Fibroblast of skin of back (primary cell): ENCODE results near the gene DCST2.
A peak's percentile ranks its signal among the peaks of the same experiment; 100 is the strongest.

Experiments
- DNase-seq: peaks from one replicate; pipeline ENCODE4 v3.0.0-alpha.2; 2013

Gene DCST2

DNA sequence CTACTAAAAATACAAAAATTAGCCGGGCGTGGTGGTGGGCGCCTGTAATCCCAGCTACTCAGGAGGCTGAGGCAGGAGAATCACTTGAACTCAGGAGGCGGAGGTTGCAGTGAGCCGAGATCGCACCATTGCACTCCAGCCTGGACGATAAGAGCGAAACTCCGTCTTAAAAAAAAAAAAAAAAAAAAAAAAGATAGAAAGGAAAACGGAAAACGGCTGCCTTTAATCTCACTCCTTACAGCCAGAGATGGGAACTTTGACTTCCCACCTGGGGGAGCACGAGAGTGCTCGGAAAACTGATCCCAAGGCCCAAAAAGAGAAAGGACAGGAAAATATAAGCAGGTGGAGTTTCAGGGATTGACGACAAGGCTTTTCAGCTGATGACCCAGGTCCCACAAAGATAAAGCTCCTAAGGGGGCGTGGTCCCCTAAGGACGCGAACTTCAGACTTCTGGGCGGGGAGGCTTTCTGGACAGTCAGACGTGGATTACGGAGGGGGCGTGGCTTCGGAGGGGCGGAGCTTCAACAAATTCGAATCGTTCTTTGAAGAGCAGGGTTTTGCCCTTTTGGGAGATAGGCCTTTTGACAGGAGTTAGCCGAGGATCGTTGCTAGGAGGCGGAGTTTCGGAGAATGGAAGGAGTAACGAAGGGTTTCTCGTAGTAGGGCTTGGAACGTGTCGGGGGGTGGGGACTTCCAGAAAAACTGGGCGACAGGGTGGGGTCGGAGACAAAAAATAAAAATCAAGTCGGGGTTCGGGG is 60.1 kb downstream of the DCST2 start:
- DNase-seq: peak; percentile 98

DNA sequence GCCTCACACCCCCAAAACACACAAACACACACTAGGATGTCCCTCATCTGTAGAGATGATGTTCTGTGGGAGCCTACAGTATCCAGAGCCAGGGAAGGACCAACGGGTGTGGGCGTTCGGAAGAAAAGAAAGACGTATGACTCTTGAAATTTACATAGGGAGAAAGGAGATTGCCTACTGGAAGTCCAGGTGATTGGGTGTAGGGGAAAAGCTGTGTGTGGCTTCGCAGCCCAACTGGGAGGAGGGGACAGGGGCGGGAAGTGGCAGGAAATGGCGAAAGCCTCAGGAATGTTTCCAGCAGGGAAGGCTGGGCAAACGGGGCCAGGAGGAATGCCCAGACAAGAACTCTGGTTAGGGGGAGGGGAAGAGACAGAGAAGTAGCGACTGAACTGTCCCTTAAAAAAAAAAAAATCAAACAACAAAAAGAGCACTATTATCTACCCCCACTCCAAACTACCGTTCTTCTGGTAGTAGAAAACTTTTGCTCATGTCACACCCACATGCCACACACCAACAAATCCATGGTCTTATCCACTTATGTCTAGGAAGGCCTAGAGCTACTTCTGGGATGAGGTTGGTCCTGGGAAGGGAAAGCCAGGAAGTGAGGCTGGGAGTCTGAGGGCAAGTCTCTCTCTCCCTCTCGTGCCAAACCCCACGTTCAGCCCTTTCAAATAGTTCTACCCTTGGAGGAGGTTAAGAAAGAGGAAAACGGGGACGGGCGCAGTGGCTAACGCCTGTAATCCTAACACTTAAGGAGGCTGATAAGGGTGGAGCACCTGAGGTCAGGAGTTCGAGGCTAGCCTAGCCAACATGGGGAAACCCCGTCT is 60.9 kb downstream of the DCST2 start:
- peak; percentile 99 for DNase-seq

DNA sequence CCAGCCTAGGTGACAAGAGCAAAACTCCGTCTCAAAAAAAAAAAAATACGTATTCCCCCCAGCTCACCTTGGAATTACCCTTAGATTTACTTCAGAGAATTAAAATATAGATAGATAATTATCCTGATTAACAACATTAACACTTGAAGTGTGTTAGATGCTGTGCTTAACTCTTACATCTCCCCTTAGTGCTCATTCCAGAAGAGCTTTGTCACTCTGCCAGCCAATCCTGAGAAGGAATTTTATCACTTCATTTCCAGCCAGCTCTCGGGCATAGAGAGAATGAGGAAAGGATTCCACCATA is 61.4 kb downstream of the DCST2 start:
- DNase-seq: peak; percentile 89

- no peak for DNase-seq
These were observed 62.1 kb downstream of the DCST2 start for GRCh38 chr1:154971341-154971998.

DNA sequence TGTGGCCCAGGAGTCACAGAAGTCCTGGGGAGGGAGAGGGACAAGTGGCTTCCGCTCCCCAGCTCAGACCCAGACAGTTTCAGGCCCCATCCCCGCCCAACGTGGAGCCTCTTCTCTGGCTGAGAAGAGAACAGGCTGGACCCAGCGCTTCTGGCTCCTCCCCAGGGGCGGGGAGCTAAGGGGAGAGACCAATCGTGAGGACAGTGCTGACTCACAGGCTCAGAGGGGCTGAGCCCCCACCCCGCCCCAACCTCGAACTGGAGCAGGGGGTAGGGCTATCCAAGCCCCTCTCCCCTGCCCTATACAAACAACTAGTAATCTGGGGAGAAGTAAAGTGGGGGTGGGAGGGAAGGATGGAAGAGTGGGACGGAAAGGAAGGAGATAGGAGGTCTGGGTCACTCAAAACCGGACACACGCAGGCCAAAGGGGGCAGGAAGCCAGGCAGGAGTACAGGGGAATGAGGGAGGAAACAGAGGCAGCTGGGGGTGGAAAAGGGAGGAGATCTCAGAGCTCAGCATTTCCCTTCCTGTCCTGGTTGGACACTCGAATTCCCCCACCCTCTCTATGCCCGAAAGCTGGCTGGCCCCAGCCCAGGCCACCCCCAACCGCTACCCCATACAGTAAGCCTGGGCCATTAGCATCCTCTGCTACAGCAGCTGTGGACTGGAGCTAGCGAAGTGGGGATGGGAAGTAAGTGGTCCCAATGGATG is 62.8 kb downstream of the DCST2 start, which contains the start of gene SHC1:
Gene SHC1, minus strand, starts transcription at position 117 of the 710 bp plus-strand sequence. CDS start 221 bp downstream, outside the sequence.
- DNase-seq: peak; percentile 98

DNA sequence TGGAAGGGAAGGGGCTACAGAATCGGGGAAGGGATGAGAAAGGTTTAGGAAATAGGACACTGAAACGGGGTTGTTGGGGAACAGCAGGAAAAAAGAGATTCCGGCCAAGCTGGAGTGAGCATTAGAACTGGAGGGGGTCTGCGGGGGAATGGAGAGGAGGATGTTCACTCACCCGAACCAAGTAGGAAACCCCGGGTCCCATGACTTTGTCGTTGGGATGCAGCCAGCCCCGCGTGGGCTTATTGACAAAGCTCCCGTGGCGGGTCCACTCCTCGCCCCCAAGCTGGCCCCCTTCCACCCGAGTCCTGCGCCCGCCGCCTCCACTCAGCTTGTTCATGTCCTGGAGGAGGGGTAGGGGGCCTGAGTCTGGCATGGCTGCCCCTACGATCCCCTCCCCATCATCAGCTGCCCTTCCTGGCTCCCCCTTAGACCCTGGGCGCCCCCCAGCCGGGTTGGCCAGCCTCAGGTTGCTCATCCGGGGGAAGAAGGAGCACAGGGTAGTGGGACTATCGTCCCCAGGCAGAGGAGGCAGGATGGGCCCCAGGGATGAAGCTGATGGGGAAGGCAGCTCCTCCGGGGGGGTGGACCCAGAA is 63.6 kb downstream of the DCST2 start:
- DNase-seq: no peak

DNA sequence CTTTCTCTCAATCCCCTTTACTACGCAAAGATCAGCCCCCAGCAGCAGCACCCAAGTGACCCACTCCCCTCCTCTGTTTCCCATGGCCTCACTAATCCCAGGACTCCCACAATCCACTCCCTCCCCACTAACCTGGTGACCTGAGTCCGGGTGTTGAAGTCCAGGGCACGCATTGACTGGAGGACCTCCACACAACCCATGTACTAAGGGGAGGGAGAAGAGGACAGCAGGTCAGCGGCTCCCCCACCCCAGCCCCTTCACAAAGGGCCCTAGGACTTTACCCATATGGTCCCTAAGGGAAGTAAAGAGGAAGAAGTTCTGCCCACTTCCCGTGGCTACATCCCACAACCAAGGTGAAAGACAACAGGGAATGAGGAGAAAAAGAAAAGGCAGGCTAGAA is 64.3 kb downstream of the DCST2 start:
- no peak for DNase-seq

- no peak for DNase-seq
These were observed 64.8 kb downstream of the DCST2 start for GRCh38 chr1:154968731-154969130.
